Measurements from ENCODE around the gene F2RL2.
"Not testable (repeated sequence)": the region's sequence is repeated elsewhere in the genome, so short reads cannot be mapped to it uniquely, and the experiment has no call there.

F2RL2 gene

DNA sequence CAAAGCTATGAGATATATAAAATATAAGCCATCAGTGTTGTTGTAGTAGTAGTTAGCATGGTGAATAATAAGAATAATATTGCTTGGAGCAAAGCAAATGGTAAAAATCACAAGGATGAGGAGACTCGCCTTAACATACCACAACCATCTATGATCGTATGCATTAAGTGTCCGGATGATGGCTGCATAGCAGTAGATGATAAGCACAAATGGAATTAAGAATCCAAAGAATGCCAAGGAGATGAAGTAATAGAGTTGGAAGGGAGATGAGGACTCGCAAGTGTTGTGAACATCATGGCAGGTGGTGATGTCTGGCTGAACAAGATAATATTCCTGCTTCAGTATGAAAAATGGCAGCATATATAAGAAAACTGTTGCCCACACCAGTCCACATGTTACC lies 5.5 kb downstream of the F2RL2 start:
- DNase-seq, result no peak

DNA sequence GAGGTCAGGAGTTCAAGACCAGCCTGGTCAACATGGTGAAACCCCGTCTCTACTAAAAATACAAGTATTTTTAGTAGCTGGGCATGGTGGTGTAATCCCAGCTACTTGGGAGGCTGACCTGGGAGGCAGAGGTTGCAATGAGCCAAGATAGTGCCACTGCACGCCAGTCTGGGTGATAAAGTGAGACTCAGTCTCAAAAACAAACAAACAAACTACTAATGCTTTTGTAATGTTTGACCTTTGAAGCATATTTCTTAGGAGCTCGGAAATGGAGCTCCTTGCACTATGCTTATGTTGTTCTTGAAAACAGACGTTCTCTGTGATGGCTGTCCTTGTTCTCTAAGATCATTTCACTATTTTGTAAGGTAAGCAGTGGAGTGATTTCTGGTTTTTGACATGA lies 6.0 kb downstream of the F2RL2 start:
- DNase-seq, result no peak

DNA sequence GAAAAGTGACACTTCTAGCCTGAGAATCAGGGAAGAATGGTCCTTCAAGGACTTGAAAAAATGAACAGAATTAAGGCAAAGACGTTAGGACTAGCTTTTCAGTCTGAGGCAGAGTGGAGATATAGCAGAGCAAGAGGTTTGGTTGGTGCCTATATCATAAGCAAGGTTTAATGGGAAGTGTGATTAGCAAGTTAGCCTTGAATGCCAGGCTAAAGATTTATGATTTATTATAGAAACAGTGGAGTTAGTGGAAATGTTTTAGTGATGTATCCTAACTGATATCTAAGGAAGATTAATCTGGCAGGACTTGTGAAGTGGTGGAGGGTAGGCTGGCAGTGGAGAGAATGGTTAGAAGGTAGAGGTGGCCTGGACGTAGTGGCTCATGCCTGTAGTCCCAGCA lies 7.0 kb downstream of the F2RL2 start:
- no peak for DNase-seq

DNA sequence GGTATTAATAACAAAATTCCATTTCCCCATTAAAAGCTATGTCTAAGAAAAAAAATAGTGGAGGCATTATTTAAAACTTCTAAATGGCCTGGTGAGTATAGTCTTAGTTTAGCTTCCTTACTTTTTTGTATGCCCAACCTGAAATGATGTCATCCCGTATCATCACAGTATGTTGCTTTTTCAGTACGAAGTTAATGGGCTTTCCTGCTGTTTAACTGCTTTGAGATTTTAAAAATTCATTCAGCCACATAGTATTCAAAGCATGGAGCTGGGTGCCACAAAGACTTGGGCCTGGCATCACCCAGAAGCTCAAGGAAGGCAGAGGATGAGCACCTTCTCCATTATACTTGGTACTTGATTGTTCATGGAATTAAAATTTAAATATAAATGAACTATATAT lies 7.4 kb downstream of the F2RL2 start:
- DNase-seq, result no peak

DNA sequence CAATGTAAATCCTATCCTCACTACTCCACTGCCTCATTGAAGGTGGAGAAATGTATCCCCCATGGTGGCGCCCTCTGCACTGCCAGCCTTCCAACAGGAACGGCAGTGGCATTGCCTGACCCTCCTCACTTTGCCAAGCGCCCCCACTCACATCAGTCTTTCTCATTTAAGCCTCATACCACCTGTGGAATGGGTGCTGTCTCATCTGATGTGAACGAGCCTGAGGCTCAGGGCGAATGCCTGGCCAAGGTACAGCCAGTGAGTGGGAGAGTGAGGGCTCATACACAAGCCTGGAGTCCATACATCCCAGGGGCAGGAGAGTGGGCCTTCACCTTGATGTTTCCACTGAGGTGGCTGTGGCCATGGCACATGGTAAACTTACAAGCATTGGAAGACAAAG lies 10.3 kb downstream of the F2RL2 start:
- DNase-seq, result no peak

DNA sequence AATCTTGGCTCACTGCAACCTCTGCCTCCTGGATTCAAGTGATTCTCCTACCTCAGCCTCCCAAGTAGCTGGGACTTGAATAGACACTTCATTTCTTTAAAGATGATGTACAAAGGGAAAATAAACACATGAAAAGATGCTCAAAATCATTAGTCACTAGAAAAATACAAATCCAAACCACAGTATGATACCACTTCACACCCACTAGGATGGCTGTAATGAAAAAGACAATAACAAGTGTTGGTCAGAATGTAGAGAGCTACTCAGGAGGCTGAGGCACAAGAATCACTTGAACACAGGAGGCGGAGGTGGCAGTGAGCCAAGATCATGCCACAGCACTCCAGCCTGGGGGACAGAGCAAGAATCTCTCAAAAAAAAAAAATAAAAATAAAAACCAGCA lies 13.0 kb downstream of the F2RL2 start:
- no peak for DNase-seq

DNA sequence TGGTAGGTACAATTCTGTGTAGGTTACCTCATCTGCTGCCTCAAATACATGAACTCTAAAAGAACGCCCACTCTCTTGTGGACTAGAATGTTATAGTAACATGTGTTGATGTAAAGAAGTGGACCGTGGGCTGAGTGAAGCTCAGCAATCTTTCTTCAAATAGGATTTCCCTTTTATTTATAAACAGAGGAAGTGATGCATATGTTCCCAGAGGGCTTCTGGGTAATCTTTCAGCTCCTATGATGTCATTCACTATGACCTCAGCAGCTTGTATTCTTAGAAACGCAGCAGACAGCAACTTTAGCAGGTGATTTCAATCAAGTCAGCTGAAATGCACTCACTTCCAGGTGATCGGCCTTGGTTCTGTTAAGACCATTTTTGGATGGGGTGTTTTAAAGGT lies 14.4 kb downstream of the F2RL2 start:
- DNase-seq, result no peak

DNA sequence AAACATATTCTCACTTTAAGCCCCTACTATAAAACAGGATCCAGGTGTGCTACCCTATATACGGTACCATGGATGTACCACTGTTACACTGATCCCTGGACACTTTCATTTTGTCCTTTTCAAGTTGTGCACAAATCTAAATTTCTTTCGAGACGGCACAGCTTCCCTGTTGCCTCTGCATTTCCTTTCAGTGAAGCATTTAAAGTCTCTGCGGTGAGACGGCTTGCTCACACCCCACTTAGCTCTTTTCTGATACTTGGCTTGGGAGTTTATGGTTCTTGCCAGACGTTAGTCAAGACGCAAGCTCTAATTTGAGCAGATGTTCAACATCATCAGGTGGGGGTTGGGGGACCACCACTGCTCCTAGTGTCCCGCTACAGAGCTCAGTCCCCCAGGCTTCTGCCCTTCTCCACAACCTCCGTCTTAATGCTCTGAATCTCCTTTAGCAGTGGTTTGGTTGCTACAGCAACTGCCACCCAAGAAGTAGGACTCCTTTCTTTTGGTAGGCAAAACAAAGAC lies 15.8 kb downstream of the F2RL2 start:
- no peak for DNase-seq

DNA sequence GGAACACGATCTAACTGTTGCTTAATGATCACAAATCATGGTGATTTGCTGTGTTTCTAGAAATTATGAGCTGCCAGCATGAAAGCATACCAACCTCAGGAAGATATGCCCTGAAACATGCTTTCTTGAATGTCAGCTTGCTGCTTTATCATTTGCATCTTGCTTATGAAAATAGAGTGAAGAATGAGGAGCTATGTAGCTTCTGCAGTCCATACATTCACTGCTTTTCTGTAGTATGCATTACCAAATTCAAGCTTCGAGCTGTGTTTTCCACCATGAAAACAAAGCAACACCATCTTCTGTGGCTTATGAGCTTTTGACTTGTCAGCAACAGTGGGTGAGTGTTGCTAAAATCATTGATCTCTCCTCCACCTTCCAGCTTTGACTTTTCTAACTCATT lies 16.5 kb downstream of the F2RL2 start:
- DNase-seq, result no peak

DNA sequence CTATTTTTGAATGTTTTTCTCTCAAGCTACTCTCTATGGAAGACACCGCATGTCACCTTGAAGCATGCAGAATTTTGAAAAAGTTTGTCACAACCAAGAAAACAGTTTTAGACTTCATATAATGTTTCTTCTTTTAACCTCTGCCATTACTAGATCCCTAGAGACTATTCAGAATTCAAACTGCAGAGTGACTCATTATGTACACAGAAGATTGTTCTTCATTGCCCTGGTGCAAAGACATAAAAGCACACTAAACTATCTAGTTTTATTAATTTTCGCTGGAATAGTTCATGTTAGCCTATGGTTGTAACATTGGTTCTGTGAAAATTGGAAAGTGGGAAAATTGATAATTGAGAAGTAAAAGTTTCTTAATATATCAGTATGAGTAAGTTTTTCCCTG lies 18.4 kb downstream of the F2RL2 start:
- no peak for DNase-seq

DNA sequence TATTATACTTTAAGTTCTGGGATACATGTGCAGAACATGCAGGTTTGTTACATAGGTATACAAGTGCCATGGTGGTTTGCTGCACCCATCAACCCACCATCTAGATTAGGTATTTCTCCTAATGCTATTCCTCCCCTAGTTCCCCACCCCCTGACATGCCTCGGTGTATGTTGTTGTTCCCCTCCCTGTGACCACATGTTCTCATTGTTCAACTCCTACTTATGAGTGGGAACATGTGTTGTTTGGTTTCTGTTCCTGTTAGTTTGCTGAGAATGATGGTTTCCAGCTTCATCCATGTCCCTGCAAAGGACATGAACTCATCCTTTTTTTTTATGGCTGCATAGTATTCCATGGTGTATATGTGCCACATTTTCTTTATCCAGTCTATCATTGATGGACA lies 19.2 kb downstream of the F2RL2 start:
- DNase-seq, result not testable (repeated sequence)

DNA sequence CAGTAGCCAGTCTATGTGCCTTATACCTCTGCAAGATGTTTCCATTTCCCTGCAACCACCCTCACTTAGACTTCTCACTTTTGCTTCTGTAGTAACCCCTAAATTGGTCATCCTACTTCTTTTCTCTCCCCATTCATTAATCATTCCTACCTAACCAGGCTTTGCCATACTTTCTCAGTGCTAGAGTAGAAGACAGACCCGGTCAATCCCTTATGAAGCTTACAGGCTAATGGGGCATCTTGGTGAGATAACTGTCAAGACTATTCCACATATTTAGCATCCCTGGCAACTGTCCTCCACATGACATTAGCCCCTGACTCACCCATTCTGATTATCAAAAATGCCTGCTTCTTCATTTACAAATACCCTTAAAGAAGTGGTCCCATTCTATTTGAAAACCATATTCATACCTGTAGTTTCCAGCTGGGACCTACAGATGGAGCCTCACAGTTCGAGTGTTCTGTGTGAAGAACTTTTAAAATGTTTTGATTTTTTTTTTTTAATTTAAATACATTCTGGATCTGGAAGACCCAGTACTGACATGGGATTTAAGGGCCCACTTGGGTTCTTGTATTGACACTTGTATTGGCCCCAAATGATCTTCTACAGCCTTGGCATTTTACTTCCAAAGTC lies 21.0 kb downstream of the F2RL2 start:
- no peak for DNase-seq

DNA sequence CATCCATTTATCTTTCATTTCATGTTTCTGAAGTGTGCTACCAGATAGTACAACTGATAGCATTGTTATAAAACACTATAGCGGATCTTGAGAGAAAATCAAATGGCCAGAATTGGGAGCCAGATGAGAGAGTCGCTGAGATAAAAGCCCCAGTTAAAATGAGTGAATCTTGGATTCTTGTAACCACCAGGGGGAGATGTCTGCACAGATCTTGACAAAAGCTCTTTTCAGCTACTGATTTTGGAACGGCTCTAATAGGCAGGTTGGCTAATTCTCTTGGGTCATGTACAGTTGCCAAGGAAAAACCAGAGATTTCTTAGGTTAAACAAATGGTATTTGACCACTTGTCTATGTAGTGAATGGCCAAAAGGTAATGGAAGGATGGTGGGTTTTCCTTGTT lies 21.7 kb downstream of the F2RL2 start:
- DNase-seq, result no peak

DNA sequence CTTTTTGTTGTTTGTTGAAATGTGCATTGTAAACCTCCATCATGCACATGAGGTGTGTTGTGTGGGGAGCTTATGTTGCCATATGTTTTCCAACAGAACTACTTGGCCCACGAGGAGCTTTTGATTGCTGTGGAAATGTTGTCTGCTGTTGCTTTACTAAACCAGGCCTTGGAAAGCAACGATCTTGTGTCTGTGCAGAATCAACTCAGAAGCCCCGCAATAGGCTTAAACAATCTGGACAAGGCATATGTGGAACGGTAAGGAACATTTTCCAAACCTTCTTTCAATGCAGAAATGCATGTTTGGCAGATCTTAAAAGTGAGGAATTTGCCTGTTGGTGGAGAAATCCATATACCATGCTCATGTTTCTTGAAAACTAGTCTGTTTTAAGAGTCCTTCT lies 22.5 kb downstream of the F2RL2 start:
- DNase-seq, result no peak

DNA sequence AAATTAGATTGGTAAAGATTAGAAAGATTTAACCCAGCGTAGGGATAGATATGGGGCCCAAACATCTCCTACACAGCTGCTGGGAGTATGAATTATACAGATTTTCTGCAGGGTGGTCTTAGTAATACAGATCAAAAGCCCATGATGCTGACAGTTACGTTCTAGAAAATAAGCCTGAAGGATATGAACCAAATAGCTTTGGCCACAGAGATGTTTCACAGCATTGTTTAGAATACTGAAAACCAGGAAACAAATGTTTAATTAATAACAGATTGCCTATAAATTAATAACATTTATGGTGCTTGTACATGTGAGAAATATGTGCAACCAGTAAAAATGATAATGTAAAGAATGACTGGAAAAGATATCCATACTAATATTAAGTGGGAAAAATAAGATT lies 24.7 kb downstream of the F2RL2 start:
- DNase-seq, result no peak

DNA sequence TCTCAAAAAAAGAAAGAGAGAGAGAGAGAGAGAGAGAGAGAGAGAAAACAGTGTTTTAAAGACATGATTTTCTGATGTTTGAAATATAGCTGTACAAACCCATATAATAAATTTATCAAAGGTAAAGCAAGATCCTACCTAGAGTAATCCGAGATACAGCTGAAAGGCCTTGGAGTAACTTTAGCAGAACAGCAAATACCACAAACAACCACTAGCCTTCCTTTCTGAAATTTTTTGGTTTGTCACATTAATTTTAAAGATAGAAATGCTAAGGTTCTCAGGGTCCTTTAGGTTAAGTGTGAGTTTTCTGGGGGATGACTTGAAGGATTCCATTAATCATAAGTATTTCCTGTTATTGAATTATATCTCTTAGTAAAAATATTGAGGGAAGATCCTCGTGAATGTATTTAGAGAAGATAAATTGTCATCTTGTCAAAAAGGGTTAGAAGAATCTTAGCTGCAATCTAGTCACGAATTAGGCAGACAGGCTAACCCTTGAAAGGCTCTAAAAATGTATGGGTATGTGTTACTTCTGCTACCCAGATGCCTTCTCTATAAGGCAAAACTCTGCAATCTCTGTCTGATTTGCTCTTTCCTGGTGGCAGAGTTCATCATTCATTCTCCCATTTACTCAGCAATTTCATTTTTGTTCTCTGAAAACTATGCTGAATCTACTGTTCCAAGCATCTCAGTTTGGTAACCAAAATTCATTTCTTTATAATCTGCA lies 27.3 kb downstream of the F2RL2 start:
- no peak for DNase-seq

DNA sequence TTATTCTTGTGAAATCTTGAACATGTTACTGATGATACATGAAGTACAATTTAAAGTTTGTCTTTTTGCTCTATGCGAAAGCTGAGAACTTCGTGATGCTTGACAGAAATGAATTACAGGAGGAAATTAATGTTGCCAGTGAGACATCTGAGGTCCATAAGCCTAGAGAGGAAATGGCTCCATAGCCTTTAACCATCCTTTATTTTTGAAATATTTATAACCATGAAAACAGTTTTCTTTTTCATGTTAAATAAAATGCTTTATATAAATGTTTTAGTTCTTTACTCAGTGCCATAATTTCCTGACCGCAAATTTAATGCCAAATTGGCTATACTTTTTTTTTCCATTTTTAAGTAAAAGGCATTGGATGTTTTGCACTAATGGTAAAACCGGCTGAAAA lies 29.1 kb downstream of the F2RL2 start:
- DNase-seq, result no peak

DNA sequence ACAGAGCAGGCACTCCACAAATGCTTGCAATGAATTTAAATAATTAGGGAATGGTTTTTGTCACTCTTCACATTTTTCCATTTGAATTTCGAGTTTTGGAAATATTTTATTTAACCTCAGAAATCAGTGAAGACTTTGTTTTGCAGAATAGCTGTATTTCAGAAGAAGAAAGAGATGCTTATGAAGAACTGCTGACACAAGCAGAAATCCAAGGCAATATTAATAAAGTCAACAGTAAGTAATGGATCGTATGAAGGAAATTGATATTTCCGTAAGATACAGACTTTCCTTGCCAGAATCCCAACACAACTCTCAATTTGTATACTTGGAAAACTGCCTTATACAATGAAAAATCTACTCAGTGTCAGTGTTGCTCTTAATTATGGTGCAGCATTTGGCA lies 30.5 kb downstream of the F2RL2 start:
- no peak for DNase-seq

DNA sequence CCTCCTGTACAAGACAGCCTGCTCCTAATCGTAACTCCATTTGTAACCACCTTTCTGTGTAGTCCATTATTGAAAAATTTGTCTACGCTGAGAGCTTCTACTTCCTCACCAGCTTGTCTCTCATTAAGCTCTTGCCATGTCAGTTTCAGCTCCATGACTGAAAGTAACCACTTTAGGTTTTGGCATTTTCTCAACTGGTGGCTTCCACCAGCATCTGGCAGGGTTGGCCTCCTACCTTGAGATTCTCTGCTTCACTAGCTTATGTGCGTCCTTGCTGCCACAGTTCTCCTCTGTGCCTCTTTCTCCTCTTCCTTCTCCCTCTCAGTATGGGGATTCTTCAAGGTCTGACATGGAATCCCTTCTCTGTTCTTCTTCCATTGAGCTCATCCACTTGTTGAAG lies 31.8 kb downstream of the F2RL2 start:
- no peak for DNase-seq

DNA sequence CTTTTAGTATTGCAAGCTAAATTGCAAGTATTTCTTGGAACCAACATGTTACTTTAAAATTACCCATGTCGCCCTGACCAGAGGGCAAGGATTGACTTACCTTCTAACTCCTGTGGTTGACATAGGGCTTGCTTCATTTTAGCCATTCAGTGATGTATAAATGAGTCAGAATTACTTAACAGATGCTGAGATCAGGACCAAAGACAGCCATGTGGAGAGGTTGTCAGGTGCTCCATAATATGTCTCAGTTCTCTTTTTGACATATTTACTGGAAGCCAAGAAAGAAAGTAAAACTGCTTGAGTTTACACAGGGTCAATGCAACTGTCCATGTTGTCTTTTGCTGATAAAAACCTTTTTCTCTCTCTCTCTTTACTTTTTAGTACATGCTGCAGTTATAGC lies 33.2 kb downstream of the F2RL2 start:
- DNase-seq, result no peak

DNA sequence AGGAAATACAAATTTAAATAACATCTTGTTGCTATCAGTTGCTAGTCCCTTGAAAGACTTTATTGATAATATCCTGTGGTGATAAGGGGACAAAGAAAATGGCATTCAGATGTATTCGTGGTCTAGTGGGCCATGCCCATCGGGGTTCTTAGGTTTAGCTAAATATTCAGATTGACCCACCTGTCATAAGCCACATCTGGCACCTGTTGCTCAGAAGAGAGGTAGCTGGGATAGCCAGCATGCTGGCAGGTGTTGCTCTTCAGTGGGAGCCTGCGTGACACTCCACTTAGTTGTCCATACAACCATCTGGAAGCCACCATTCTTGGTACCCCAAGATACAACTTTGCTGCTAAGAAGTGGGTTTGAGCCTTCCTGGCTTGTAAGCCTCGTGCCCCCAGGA lies 36.7 kb downstream of the F2RL2 start:
- DNase-seq, result no peak

DNA sequence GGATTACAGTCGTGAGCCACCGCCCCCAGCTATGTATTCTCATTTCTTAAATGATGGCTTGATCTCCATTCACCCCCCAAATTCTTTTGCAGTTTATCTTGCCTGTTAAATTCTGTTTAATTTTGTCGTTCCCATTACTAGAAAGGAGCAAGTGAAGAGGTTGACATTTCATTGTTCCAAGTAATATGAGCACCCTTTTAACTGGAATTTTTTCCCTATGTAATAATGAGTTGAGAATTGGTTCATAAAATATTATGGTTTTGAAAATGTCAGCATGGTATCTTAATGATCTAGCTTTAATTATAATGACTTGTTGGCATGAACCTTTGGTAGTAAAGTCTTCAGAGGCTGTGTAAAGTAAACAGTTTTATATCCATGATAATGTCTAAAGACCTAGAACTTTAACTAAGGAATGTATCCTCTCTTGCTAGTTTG lies 37.4 kb downstream of the F2RL2 start:
- DNase-seq, result no peak

DNA sequence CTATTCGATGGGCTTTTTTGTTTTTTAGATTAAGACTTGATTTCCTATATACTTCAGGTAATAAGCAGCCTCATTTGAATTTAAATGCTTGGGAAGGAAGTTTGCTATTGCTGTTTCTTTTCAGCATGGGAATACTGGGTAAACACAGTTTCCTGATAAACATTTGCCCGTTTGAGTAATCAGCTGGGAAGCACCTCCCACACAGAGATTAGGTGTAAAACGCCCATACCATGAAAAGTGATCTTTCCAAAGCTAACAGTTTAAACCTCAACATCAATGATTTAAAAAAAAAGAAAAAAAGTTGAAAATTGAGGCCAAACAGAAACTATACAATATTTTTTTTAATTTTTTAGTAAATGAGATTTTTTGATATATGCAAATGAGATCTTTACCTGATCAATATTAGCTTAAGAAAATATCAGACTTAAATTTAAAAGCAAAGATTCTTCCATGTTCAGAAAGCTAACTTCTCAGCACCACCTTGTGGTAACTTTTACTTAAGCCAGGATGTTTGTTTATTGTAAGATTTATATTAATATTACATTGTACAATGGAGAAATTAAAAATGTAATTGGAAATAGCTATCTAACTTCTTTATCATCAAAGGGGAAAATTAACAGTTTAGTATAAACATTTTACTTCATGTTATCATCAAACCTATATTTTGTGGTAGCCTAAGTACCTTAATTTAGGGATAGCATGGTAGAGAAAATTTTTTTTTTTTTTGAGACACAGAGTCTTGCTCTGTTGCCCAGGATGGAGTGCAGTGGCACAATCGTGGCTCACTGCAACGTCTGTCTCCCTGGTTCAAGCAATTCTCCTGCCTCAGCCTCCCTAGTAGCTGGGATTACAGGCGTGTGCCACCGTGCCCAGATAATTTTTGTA lies 39.8 kb downstream of the F2RL2 start:
- DNase-seq, result no peak
